K562 (cell line): ENCODE data around the gene LY6G6C. TPM values are rescaled to one million over a fixed set of nuclear protein-coding genes. Genes with fewer than 3 reads are reported as not detected.

Experiments used
- BCOR ChIP-seq: fragments of 450-650 bp; IDR thresholded peaks from 2 replicates; pipeline ENCODE4 v1.6.1; 2016
- DMBX1 ChIP-seq: fragments of 250-450 bp; sonication (Bioruptor Pico); IDR thresholded peaks from 2 replicates; pipeline ENCODE4 v1.8.0; 2022; ENCODE audit warnings: inconsistent platforms, mild to moderate bottlenecking, moderate library complexity, borderline replicate concordance
- FOXM1 ChIP-seq, 2 experiments: fragments of 450-650 bp in 1 of 2; sonication (generic) in 1 of 2; formaldehyde crosslinking in 1 of 2; IDR thresholded peaks; 2 replicates each; pipeline versions ENCODE4 v1.6.1 to v1.9.0; 2017 to 2022; ENCODE audit warnings: low read depth in 2 of 2, mild to moderate bottlenecking in 2 of 2, missing genetic modification reagents in 1 of 2, moderate library complexity in 1 of 2
- HNRNPLL ChIP-seq: fragments of 200-400 bp; formaldehyde crosslinking; IDR thresholded peaks from 2 replicates; pipeline ENCODE4 v1.6.1; 2017; ENCODE audit warnings: low read length, low read depth, mild to moderate bottlenecking; ENCODE audit not compliant: poor library complexity, severe bottlenecking
- HOMEZ ChIP-seq: fragments of 250-450 bp; sonication (Bioruptor Pico); IDR thresholded peaks from 2 replicates; pipeline ENCODE4 v1.4.0; 2020; ENCODE audit warnings: mild to moderate bottlenecking, moderate library complexity
- KAT7 ChIP-seq: sonication (generic); formaldehyde crosslinking; IDR thresholded peaks from 2 replicates; pipeline ENCODE4 v1.8.0; 2022; ENCODE audit warnings: missing genetic modification reagents, mild to moderate bottlenecking, borderline replicate concordance
- KLF10 ChIP-seq: fragments of 250-450 bp; sonication (Bioruptor Pico); IDR thresholded peaks from 2 replicates; pipeline ENCODE4 v1.6.1; 2021; ENCODE audit warnings: matching md5 sums
- KLF13 ChIP-seq: fragments of 450-650 bp; IDR thresholded peaks from 2 replicates; pipeline ENCODE4 v1.6.1; 2016; ENCODE audit warnings: missing genetic modification characterization, low read depth, mild to moderate bottlenecking, missing compliant biosample characterization, moderate library complexity, borderline replicate concordance
- LCOR ChIP-seq: sonication (generic); formaldehyde crosslinking; IDR thresholded peaks from 2 replicates; pipeline ENCODE4 v1.8.0; 2022; ENCODE audit warnings: mild to moderate bottlenecking, missing genetic modification reagents
- MYC ChIP-seq, 2 experiments: fragments of 250-450 bp in 1 of 2; sonication (Bioruptor Pico) in 1 of 2; IDR thresholded peaks; 2 replicates each; pipeline versions ENCODE4 v1.5.1 to v1.6.1; 2012 to 2021; ENCODE audit warnings: low read depth in 2 of 2, borderline replicate concordance in 1 of 2, improper control_type of control experiment in 1 of 2, low read length in 1 of 2, mild to moderate bottlenecking in 1 of 2, moderate library complexity in 1 of 2
- PHB2 ChIP-seq: fragments of 450-650 bp; IDR thresholded peaks from 2 replicates; pipeline ENCODE4 v1.6.1; 2017; ENCODE audit warnings: low read depth
- SNIP1 ChIP-seq: fragments of 450-650 bp; IDR thresholded peaks from 2 replicates; pipeline ENCODE4 v1.7.1; 2017; ENCODE audit warnings: low read depth, mild to moderate bottlenecking
- SRSF1 ChIP-seq: fragments of 200-400 bp; formaldehyde crosslinking; IDR thresholded peaks from 2 replicates; pipeline ENCODE4 v1.6.1; 2017; ENCODE audit warnings: mild to moderate bottlenecking, low read depth, low read length, moderate library complexity
- TAF7 ChIP-seq: fragments of 450-650 bp; IDR thresholded peaks from 2 replicates; pipeline ENCODE4 v1.6.1; 2016; ENCODE audit warnings: missing genetic modification characterization, missing compliant biosample characterization
- TEAD1 ChIP-seq, 2 experiments: fragments of 450-650 bp in 1 of 2; sonication (generic) in 1 of 2; formaldehyde crosslinking; IDR thresholded peaks; 2 replicates each; pipeline versions ENCODE4 v1.4.0 to v1.8.0; 2020 to 2022; ENCODE audit warnings: mild to moderate bottlenecking in 2 of 2, missing genetic modification reagents in 1 of 2
- THAP12 ChIP-seq: fragments of 250-450 bp; sonication (Bioruptor Pico); IDR thresholded peaks from 2 replicates; pipeline ENCODE4 v1.9.0; 2021; ENCODE audit warnings: mild to moderate bottlenecking, inconsistent platforms
- ZKSCAN1 ChIP-seq: fragments of 150-350 bp; IDR thresholded peaks from 2 replicates; pipeline ENCODE4 v1.6.1; 2016; ENCODE audit warnings: low read depth, low read length
- ZNF398 ChIP-seq: fragments of 250-450 bp; sonication (Bioruptor Pico); IDR thresholded peaks from 2 replicates; pipeline ENCODE4 v1.8.0; 2021; ENCODE audit warnings: moderate library complexity, mild to moderate bottlenecking, inconsistent platforms
- ZNF507 ChIP-seq: conservative IDR thresholded peaks from 2 replicates; pipeline ENCODE4 v1.6.1; 2017; ENCODE audit warnings: missing genetic modification characterization, missing compliant biosample characterization
- ZNF77 ChIP-seq: fragments of 250-450 bp; sonication (Bioruptor Pico); IDR thresholded peaks from 2 replicates; pipeline ENCODE4 v1.5.0; 2020
- polyA plus RNA-seq, 8 experiments: library from polyadenylated mRNA; depleted of rRNA in 4 of 8; stranded (reverse) in 5 of 8; unstranded in 3 of 8; fragments of >200 nt; fragmentation: Nextera tagmentation in 2 of 8; fragmentation: Illumina TruSeq in 1 of 8; extraction: Ambion mirVana in 2 of 8; extraction: Trizol in 1 of 8; gene quantifications; 2 replicates each; pipeline versions ENCODE4 v1.2.1 to v1.2.3, GENCODE V29; 2011 to 2014; ENCODE audit warnings: inconsistent platforms in 1 of 8, missing spikeins in 1 of 8
- total RNA-seq, 7 experiments: library from RNA; depleted of rRNA in 6 of 7; stranded (reverse); fragments of >200 nt in 6 of 7; fragmentation: Illumina TruSeq in 2 of 7; extraction: Trizol in 2 of 7; gene quantifications; 2 replicates each; pipeline versions ENCODE4 v1.2.1 to v1.2.3, GENCODE V29; 2011 to 2021; ENCODE audit warnings: low replicate concordance in 1 of 7

LY6G6C gene
- total and polyA plus RNA-seq, 9 of the 15 experiments (the other 6 are each of a cell fraction or from before 2014, with no cell fraction given), result 0.06 to 0.20 TPM; not detected in 7

- TF ChIP-seq MYC (IDR thresholded peaks at IDR 0.05; ENCODE audit: low read depth, low read length) (peak; percentile 29; the same call in 1 of the 2 replicates), MYC (CRISPR knock-in tag; IDR thresholded peaks at IDR 0.05; ENCODE audit: borderline replicate concordance, low read depth) (no peak), HOMEZ (CRISPR knock-in tag) (no peak), PHB2 (no peak), SNIP1 (no peak), BCOR (no peak), LCOR (CRISPR knock-in tag) (0 out of 2 replicates have a peak, but pooled peaks have one; percentile 39), KAT7 (CRISPR knock-in tag) (no peak), KLF13 (no peak), ZNF77 (CRISPR knock-in tag) (no peak), HNRNPLL (peak; percentile 85), FOXM1 (IDR thresholded peaks at IDR 0.05; ENCODE audit: low read depth) (0 out of 2 replicates have a peak, but pooled peaks have one; percentile 22), FOXM1 (CRISPR knock-in tag; IDR thresholded peaks at IDR 0.05; ENCODE audit: low read depth) (no peak), TAF7 (no peak), DMBX1 (CRISPR knock-in tag) (0 out of 2 replicates have a peak, but pooled peaks have one; percentile 41), THAP12 (no peak), SRSF1 (no peak), ZNF507 (tag) (no peak), KLF10 (CRISPR knock-in tag) (no peak), ZKSCAN1 (peak; percentile 93), ZNF398 (CRISPR knock-in tag) (no peak), TEAD1 (CRISPR knock-in tag; IDR thresholded peaks at IDR 0.05) (no peak)
Observed at GRCh38 chr6:31750411-31751022, 29.0 kb upstream of the LY6G6C start (continued).
